Inflammatory macrophage (primary cell): ENCODE measurements around the gene SULT1E1.
"Not testable (repeated sequence)": the region's sequence is repeated elsewhere in the genome, so short reads cannot be mapped to it uniquely, and the experiment has no call there.

Experiments
- DNase-seq, 2 donors: peaks; one replicate each; pipeline ENCODE4 v3.0.0-alpha.2; 2020 to 2022

The SULT1E1 gene

GRCh38 chr4:69843301-69843700 lies 16.6 kb downstream of the SULT1E1 start:
- no peak for DNase-seq

- DNase-seq, result no peak
Measured at GRCh38 chr4:69838977-69839376, 21.0 kb downstream of the SULT1E1 start.

- no peak for DNase-seq
Measured at GRCh38 chr4:69836287-69836686, 23.7 kb downstream of the SULT1E1 start.

- DNase-seq, result no peak
Measured at GRCh38 chr4:69835766-69836165, 24.2 kb downstream of the SULT1E1 start.

- no peak for DNase-seq
Measured at GRCh38 chr4:69833251-69833650, 26.7 kb downstream of the SULT1E1 start.

GRCh38 chr4:69832326-69833030 lies 27.5 kb downstream of the SULT1E1 start:
- DNase-seq, result peak; percentile 14 to 21

- DNase-seq, result peak; percentile 81 to 87
Measured at GRCh38 chr4:69831646-69832325, 28.2 kb downstream of the SULT1E1 start.

GRCh38 chr4:69831270-69831627 lies 28.7 kb downstream of the SULT1E1 start:
- no peak for DNase-seq

GRCh38 chr4:69830560-69831269 lies 29.2 kb downstream of the SULT1E1 start:
- peak in 1 of 2 donors; percentile 49 for DNase-seq

- DNase-seq, result no peak
Measured at GRCh38 chr4:69830192-69830559, 29.8 kb downstream of the SULT1E1 start.

- no peak for DNase-seq
Measured at GRCh38 chr4:69829678-69830077, 30.3 kb downstream of the SULT1E1 start.

- DNase-seq, result no peak
Measured at GRCh38 chr4:69828828-69829227, 31.1 kb downstream of the SULT1E1 start.

GRCh38 chr4:69825056-69825455 lies 34.9 kb downstream of the SULT1E1 start:
- not testable (repeated sequence) for DNase-seq

GRCh38 chr4:69823481-69824186 lies 36.3 kb downstream of the SULT1E1 start:
- DNase-seq, result peak; percentile 39 to 49

GRCh38 chr4:69823048-69823447 lies 36.9 kb downstream of the SULT1E1 start:
- DNase-seq, result no peak

- no peak for DNase-seq
Measured at GRCh38 chr4:69822198-69822597, 37.7 kb downstream of the SULT1E1 start.

- no peak for DNase-seq
Measured at GRCh38 chr4:69818060-69818639, 41.8 kb downstream of the SULT1E1 start.

- DNase-seq, result no peak
Measured at GRCh38 chr4:69816236-69816635, 43.7 kb downstream of the SULT1E1 start.

- DNase-seq, result no peak
Measured at GRCh38 chr4:69813628-69814027, 46.3 kb downstream of the SULT1E1 start.

- no peak for DNase-seq
Measured at GRCh38 chr4:69811166-69811565, 48.8 kb downstream of the SULT1E1 start.

- DNase-seq, result no peak
Measured at GRCh38 chr4:69800599-69800998, 59.3 kb downstream of the SULT1E1 start.

GRCh38 chr4:69799337-69799736 lies 60.6 kb downstream of the SULT1E1 start:
- DNase-seq, result no peak

- no peak for DNase-seq
Measured at GRCh38 chr4:69793732-69794131, 66.2 kb downstream of the SULT1E1 start.
